Keratinocyte (primary cell): ENCODE data around the gene SIGLEC7. TPM values are rescaled to one million over a fixed set of nuclear protein-coding genes. Genes with fewer than 3 reads are reported as not detected.

ENCODE experiments used
- DNase-seq: peaks from one replicate; pipeline ENCODE4 v3.0.0-alpha.2; 2011; ENCODE audit warnings: low read depth, missing footprints, low spot score
- FAIRE-seq: peaks from 2 replicates; lab custom pipeline; 2011; peaks lifted over from hg19 to GRCh38; lab: Jason Lieb, UNC
- H2AFZ ChIP-seq: 2 replicates; pipeline ENCODE4 v1.6.0; 2012; ENCODE audit warnings: low read length, control low read depth, inconsistent platforms; ENCODE audit not compliant: control insufficient read depth
- H3K27ac ChIP-seq: 2 replicates; pipeline ENCODE4 v1.5.1; 2011; ENCODE audit warnings: low read length; ENCODE audit not compliant: control insufficient read depth, insufficient read depth
- H3K27me3 ChIP-seq: 3 replicates; pipeline ENCODE4 v1.6.0; 2011; ENCODE audit warnings: low read length; ENCODE audit not compliant: control insufficient read depth, insufficient read depth; ENCODE audit errors: extremely low read depth
- H3K36me3 ChIP-seq, 2 experiments: 2 replicates in 1 of 2; 3 replicates in 1 of 2; pipeline ENCODE4 v1.5.1; 2011; ENCODE audit warnings: low read length in 2 of 2, mild to moderate bottlenecking in 1 of 2; ENCODE audit not compliant: control insufficient read depth in 2 of 2, insufficient read depth in 2 of 2; ENCODE audit errors: extremely low read depth in 1 of 2
- H3K4me1 ChIP-seq: 3 replicates; pipeline ENCODE4 v1.5.1; 2011; ENCODE audit warnings: low read length; ENCODE audit not compliant: control insufficient read depth, insufficient read depth; ENCODE audit errors: extremely low read depth
- H3K4me2 ChIP-seq: 3 replicates; pipeline ENCODE4 v1.6.0; 2011; ENCODE audit warnings: low read depth, low read length; ENCODE audit not compliant: control insufficient read depth, insufficient read depth; ENCODE audit errors: extremely low read depth
- H3K4me3 ChIP-seq, 3 experiments: fragments of 200-600 bp in 1 of 3; sonication (generic) in 1 of 3; 2 replicates in 2 of 3; 3 replicates in 1 of 3; pipeline ENCODE4 v1.5.1; 2011 to 2016; ENCODE audit warnings: low read length in 3 of 3, mild to moderate bottlenecking in 3 of 3, control low read depth in 2 of 3, inconsistent platforms in 1 of 3, low read depth in 1 of 3, mixed read lengths in 1 of 3, mixed run types in 1 of 3, moderate library complexity in 1 of 3; ENCODE audit not compliant: control insufficient read depth in 2 of 3, insufficient read depth in 2 of 3; ENCODE audit errors: extremely low read depth in 1 of 3
- H3K79me2 ChIP-seq: 2 replicates; pipeline ENCODE4 v1.6.0; 2012; ENCODE audit warnings: low read length; ENCODE audit not compliant: control insufficient read depth, insufficient read depth
- H3K9ac ChIP-seq: 3 replicates; pipeline ENCODE4 v1.6.0; 2011; ENCODE audit warnings: low read length; ENCODE audit not compliant: control insufficient read depth, insufficient read depth; ENCODE audit errors: extremely low read depth
- H3K9me1 ChIP-seq: 3 replicates; pipeline ENCODE4 v1.6.0; 2011; ENCODE audit warnings: low read length; ENCODE audit not compliant: control insufficient read depth, insufficient read depth; ENCODE audit errors: extremely low read depth
- H3K9me3 ChIP-seq: 2 replicates; pipeline ENCODE4 v1.5.1; 2012; ENCODE audit warnings: low read depth, low read length; ENCODE audit not compliant: control insufficient read depth
- H4K20me1 ChIP-seq: 3 replicates; pipeline ENCODE4 v1.6.0; 2011; ENCODE audit warnings: low read length; ENCODE audit not compliant: control insufficient read depth, insufficient read depth; ENCODE audit errors: extremely low read depth
- EZH2 ChIP-seq: IDR thresholded peaks from one replicate; pipeline ENCODE4 v1.6.1; 2012; ENCODE audit warnings: inconsistent platforms, mild to moderate bottlenecking, low read length, moderate library complexity
- dilution Hi-C: fragments of 300-500 bp; cut with MboI; formaldehyde crosslinking; loops from one replicate; pipeline ENCODE4 v1.7.0; 2020; ENCODE audit warnings: low sequenced_read_pairs; ENCODE audit not compliant: extremely low pct_ligation_motif_present
- polyA plus RNA-seq, 5 experiments: library from polyadenylated mRNA; depleted of rRNA in 3 of 5; stranded (reverse) in 3 of 5; stranded (forward) in 1 of 5; unstranded in 1 of 5; fragments of >200 nt; gene quantifications; 1 replicate in 1 of 5; 2 replicates in 3 of 5; 3 replicates in 1 of 5; pipeline versions ENCODE4 v1.2.1 to v1.2.3, GENCODE V29; 2011 to 2012; ENCODE audit warnings: missing spikeins in 2 of 5, low read depth in 1 of 5, low replicate concordance in 1 of 5
- TF ChIP-seq, protein P1 (sequence below), 3 experiments: IDR thresholded peaks in 1 of 3; conservative IDR thresholded peaks in 1 of 3; optimal IDR thresholded peaks in 1 of 3; 2 replicates in 2 of 3; 3 replicates in 1 of 3; pipeline versions ENCODE3 to v1.5.1; 2011; ENCODE audit warnings: low read length in 3 of 3, mild to moderate bottlenecking in 3 of 3, moderate library complexity in 2 of 3, control low read depth in 1 of 3, inconsistent platforms in 1 of 3; ENCODE audit not compliant: insufficient read depth in 2 of 3; ENCODE audit errors: extremely low read depth in 1 of 3

The SIGLEC7 gene
- polyA plus RNA-seq, 1 donor (not counting 4 experiments of a cell fraction or from before 2014, with no cell fraction given): not detected

DNA sequence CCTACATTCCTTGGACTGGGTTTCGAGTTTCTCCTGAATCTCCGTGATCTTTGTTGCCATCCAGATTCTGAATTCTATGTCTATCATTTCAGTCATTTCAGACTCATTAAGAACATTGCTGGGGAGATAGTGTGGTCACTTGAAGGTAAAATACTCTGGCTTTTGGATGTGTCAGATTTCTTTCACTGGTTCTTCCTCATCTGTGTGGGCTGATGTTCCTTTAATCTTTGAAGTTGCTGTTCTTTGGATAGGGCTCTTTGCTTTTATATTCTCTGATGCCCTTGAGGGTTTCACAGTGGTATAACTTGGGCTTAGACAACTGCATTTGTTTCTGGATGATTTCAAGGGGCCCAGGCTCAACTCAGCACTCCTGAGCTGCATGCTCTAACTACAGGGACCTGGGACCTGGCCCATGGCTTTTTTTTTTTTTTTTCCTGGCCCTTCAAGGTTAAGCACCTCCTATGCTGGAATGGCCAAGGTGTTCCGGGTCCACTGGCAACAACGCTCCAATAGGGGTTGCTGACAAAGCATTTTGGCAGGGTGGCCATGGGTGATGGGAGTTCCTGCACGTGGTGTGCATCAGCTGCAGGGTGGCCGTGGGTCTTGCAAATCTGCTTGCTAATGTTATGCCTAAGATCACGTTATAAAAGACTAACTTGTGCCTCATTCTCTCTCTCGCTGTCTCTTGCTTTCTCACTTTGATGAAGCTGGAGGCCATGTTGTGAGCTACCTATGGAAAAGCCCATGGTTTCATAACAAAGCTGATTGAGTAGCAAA lies 5.9 kb upstream of the SIGLEC7 start:
- dilution Hi-C loops: no loop called here

DNA sequence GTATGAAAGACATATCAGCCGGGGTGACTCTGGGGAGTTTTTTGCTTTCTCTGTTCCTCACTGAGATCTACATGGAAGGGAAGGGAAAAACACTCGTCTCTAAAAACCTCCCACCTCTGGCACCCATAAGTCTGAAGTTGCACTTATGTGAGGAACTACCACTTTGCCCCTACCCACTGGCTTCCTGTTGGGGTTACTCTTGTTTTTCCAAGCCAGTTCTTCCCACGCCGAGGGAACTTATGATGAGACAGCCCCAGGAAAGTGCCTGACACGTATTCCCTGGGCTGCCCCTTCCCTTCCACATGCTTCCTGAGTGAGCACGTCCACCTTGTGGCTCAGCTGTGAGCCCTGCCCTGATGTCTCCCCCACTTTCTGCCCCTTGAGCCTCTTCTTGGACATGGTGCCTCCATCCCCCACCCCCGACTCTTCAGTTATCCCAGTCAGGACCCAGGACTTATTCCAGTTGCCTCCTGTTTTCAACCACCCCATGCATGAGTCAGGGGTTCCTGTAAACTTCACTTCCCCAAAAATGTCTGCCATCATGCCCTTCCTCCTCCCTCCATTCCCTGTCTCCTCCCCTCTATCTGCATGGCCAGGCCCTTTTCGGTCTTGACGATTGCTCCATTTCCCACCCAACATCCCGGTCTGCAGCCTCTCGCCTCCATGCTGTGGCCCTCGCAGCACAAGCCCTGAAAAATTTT lies 5.1 kb upstream of the SIGLEC7 start:
- H3K27ac ChIP-seq: no peak overlapping the region
- DNase-seq (no peak), FAIRE-seq (no peak)
- no peaks in the 10 kb centered on the region for H3K79me2 ChIP-seq
- H3K9me3 ChIP-seq: no peaks in the 10 kb centered on the region
- peaks cover 7% of the 10 kb centered on the region for H3K27me3 ChIP-seq
- no peak overlapping the region for H3K9ac ChIP-seq
- H3K4me3 ChIP-seq: no peak overlapping the region
- H3K9me1 ChIP-seq: no peaks in the 10 kb centered on the region
- no peaks in the 10 kb centered on the region for H3K4me1 ChIP-seq
- dilution Hi-C loops: no loop called here
- no peak overlapping the region for H2AFZ ChIP-seq
- no peaks in the 10 kb centered on the region for H4K20me1 ChIP-seq
- TF ChIP-seq, protein P1, sequence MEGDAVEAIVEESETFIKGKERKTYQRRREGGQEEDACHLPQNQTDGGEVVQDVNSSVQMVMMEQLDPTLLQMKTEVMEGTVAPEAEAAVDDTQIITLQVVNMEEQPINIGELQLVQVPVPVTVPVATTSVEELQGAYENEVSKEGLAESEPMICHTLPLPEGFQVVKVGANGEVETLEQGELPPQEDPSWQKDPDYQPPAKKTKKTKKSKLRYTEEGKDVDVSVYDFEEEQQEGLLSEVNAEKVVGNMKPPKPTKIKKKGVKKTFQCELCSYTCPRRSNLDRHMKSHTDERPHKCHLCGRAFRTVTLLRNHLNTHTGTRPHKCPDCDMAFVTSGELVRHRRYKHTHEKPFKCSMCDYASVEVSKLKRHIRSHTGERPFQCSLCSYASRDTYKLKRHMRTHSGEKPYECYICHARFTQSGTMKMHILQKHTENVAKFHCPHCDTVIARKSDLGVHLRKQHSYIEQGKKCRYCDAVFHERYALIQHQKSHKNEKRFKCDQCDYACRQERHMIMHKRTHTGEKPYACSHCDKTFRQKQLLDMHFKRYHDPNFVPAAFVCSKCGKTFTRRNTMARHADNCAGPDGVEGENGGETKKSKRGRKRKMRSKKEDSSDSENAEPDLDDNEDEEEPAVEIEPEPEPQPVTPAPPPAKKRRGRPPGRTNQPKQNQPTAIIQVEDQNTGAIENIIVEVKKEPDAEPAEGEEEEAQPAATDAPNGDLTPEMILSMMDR (optimal IDR thresholded peaks at IDR 0.05 in 1 of 3, IDR thresholded peaks at IDR 0.05 in 1 of 3, conservative IDR thresholded peaks at IDR 0.05 in 1 of 3; ENCODE audit: extremely low read depth in 1 of 3, insufficient read depth in 2 of 3, low read length in 3 of 3): no peak
- no peak for TF ChIP-seq EZH2
- H3K4me2 ChIP-seq: no peak overlapping the region
- no peaks in the 10 kb centered on the region for H3K36me3 ChIP-seq

More for the DNA sequence above, 5.9 kb upstream of the SIGLEC7 start:
- Histone ChIP-seq H2AFZ (no peak overlapping the region), H3K27ac (no peak overlapping the region), H3K4me2 (no peak overlapping the region), H3K79me2 (no peaks in the 10 kb centered on the region), H3K9ac (no peak overlapping the region), H3K9me3 (no peaks in the 10 kb centered on the region), H3K9me1 (no peaks in the 10 kb centered on the region), H3K4me1 (no peaks in the 10 kb centered on the region), H3K36me3 (no peaks in the 10 kb centered on the region), H3K4me3 (no peak overlapping the region), H3K27me3 (peaks cover 2% of the 10 kb centered on the region), H4K20me1 (no peaks in the 10 kb centered on the region)
- TF ChIP-seq, protein P1 (optimal IDR thresholded peaks at IDR 0.05 in 1 of 3, IDR thresholded peaks at IDR 0.05 in 1 of 3, conservative IDR thresholded peaks at IDR 0.05 in 1 of 3; ENCODE audit: extremely low read depth in 1 of 3, insufficient read depth in 2 of 3, low read length in 3 of 3): no peak
- no peak for TF ChIP-seq EZH2
- no peak for FAIRE-seq
- no peak for DNase-seq
